BJ (cell line): Measurements from ENCODE around the gene CST5. TPM values are rescaled to one million over a fixed set of nuclear protein-coding genes. Genes with fewer than 3 reads are reported as not detected.
"Not testable (repeated sequence)": the region's sequence is repeated elsewhere in the genome, so short reads cannot be mapped to it uniquely, and the experiment has no call there.

Experiments used
- CTCF ChIA-PET: fragments of 350-600 bp; formaldehyde crosslinking; extraction: SDS; loops from one replicate; lab custom pipeline; 2021; ENCODE audit warnings: antibody characterized with exemption, inconsistent platforms; lab: Yijun Ruan, JAX
- POLR2A ChIA-PET: fragments of 300-600 bp; sonication (Branson Sonifier 250); formaldehyde crosslinking; extraction: SDS; loops from one replicate; lab custom pipeline; 2021; ENCODE audit warnings: antibody characterized with exemption; lab: Charles Lee
- DNase-seq: peaks from one replicate; pipeline ENCODE4 v3.0.0-alpha.2; 2011; ENCODE audit warnings: low read depth
- H3K27me3 ChIP-seq: 2 replicates; pipeline ENCODE4 v1.6.0; 2011; ENCODE audit warnings: low read length; ENCODE audit not compliant: control insufficient read depth, insufficient read depth
- H3K36me3 ChIP-seq: 2 replicates; pipeline ENCODE4 v1.5.1; 2011; ENCODE audit warnings: low read length; ENCODE audit not compliant: control insufficient read depth, insufficient read depth
- H3K4me3 ChIP-seq: 2 replicates; pipeline ENCODE4 v1.5.1; 2011; ENCODE audit warnings: low read depth, mild to moderate bottlenecking, control low read depth, low read length
- CTCF ChIP-seq: IDR thresholded peaks from 2 replicates; pipeline ENCODE4 v1.5.1; 2011; ENCODE audit warnings: low read depth, mild to moderate bottlenecking, control low read depth, inconsistent platforms, low read length, moderate library complexity; ENCODE audit not compliant: insufficient read depth
- polyA plus RNA-seq: library from polyadenylated mRNA; depleted of rRNA; stranded (reverse); fragments of >200 nt; gene quantifications from 2 replicates; pipeline ENCODE4 v1.2.3, GENCODE V29; 2011

CST5 gene
- polyA plus RNA-seq, 1 experiment: not detected

DNA sequence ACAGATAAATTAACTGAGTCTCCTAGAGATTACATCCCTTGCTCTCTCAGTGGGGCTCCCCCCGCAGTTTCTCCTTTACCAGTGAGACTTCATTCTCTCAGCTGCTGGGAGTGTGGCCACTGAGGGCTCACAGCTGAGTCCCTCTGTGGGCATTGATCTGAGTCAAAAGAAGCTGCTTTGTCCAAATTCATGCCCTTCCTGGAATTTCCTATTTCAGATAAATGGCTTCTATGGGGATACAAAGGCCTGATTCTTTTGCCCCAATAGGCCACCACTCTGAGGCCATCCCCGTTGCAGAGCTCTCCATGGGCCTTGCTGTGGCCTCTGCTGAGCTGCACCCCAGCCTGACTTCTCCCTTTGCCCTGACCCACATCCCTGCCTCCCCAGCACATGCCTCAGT is 10.0 kb downstream of the CST5 start:
- POLR2A ChIA-PET: no interaction called here
- Histone ChIP-seq H3K4me3 (no peak overlapping the region), H3K36me3 (no peaks in the 10 kb centered on the region), H3K27me3 (no peaks in the 10 kb centered on the region)
- no peak for DNase-seq
- CTCF ChIA-PET: no interaction called here
- no peak for TF ChIP-seq CTCF

DNA sequence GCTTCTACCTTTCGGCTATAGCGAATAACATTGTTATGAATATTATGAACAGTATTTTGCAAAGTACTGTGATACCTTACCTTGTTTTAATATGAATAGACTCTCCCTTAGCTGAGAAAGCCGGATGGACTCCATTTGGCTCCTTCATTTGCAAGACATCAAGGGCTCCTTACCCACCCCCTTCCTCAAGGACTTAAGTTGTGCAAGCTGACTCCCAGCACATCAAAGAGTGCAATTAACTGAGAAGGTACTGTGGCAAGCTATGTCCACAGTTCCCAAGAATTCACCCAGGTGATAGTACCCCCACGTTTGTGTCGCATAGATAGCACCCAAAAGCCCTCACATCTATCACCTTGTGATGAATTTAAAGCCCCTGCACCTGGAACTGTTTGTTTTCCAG is 11.2 kb downstream of the CST5 start:
- no peaks in the 10 kb centered on the region for H3K36me3 ChIP-seq
- H3K4me3 ChIP-seq: no peak overlapping the region
- ChIA-PET CTCF (interaction anchor here (0.9 kb wide), 1 partner anchor 12 kb away, joined by 3 read pairs; no protein-coding TSS in a partner anchor), POLR2A (no interaction called here)
- H3K27me3 ChIP-seq: no peaks in the 10 kb centered on the region
- no peak for TF ChIP-seq CTCF
- no peak for DNase-seq

DNA sequence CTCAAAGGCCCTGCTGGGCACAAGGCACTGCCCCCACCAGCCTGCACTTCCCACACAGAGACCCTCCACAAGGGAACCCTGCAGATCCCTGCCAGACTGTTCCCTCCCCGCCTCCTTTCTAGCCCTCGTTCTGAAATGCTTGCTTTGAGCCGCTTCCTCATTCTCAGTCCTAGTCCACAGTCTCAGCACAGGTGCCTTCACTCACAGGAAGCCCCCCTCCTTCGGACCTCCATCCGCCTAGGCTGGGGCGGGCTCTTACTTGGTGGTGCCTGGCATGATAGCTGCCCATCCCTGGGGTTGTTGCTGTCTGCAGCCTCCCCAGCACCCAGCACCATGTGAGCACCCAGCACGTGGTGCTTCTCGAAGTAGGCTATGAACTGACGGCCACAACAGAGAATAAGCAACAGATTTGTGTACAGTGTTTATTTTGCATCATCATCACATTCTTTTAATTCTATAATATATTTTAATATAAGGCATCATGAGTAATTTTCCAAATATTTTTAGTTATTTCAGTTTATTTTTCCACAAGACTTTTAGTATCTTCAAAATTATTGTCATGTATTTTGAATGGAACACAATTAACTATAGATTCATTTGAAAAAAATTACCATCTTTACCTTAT is 12.3 kb downstream of the CST5 start:
- no peak for DNase-seq
- TF ChIP-seq CTCF: no peak
- H3K36me3 ChIP-seq: no peaks in the 10 kb centered on the region
- no peak overlapping the region for H3K4me3 ChIP-seq
- POLR2A ChIA-PET: no interaction called here
- H3K27me3 ChIP-seq: no peaks in the 10 kb centered on the region
- CTCF ChIA-PET: interaction anchor here (0.9 kb wide), 1 partner anchor 13 kb away, joined by 3 read pairs; no protein-coding TSS in a partner anchor

- H3K36me3 ChIP-seq, H3K27me3 ChIP-seq, POLR2A ChIA-PET, CTCF ChIA-PET, H3K4me3 ChIP-seq, DNase-seq: not testable (repeated sequence)
Measured at GRCh38 chr20:23860771-23861170, 18.8 kb downstream of the CST5 start.

DNA sequence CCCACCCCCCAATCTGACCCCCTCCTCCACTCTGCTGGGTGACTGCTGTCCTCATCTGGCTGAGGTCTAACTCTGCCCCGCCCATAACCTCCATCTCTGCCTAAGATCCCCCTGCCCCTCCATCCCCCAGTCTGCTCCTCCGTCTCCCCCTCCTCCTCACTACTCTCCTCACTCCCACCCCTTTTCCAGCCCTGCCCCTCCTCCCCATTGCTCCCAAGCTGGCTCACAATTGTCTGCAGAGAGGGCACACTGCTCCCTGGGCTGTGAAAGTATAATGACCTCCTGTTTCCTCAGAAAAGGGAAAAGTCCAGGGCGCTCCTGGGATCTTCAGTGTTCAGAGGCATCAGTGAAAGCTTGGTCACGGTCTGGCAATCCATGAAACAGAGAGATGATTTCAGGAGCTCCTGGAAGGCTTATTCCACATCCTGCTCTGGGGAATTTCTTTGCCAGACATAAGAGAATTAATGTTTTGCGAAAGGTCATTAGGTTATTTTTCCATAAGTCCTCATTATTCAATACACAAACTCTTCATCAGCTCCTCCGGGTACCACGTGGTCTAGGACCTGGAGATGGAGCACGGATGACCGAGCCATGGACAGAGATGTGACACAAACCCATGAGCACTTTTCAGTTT is 21.5 kb downstream of the CST5 start:
- no peaks in the 10 kb centered on the region for H3K36me3 ChIP-seq
- TF ChIP-seq CTCF: no peak
- no peak for DNase-seq
- H3K4me3 ChIP-seq: no peak overlapping the region
- ChIA-PET POLR2A (no interaction called here), CTCF (no interaction called here)
- H3K27me3 ChIP-seq: no peaks in the 10 kb centered on the region
